GM19324 (cell line): ENCODE measurements around the gene MMRN2.

ENCODE experiments used
- ATAC-seq: cut with Tn5 transposase; IDR thresholded peaks from one replicate; pipeline ENCODE4 v1.9.1; 2021; ENCODE audit warnings: mild to moderate bottlenecking, moderate library complexity; ENCODE audit not compliant: unreplicated experiment, low FRiP score

MMRN2 gene

DNA sequence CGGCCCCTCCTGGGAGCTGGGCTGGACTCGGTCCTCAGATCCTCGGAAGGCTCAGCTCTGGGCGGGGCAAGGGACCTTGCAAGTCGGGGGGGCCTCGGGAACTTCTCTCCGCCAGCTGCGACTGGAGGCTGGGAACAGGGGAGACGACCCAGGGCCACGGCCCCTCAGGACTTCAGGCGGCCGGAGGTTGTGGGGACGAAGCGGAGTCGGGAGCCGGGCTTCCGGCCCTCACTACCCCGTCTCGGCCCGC, 13.5 kb upstream of the MMRN2 start:
- no peak for ATAC-seq

DNA sequence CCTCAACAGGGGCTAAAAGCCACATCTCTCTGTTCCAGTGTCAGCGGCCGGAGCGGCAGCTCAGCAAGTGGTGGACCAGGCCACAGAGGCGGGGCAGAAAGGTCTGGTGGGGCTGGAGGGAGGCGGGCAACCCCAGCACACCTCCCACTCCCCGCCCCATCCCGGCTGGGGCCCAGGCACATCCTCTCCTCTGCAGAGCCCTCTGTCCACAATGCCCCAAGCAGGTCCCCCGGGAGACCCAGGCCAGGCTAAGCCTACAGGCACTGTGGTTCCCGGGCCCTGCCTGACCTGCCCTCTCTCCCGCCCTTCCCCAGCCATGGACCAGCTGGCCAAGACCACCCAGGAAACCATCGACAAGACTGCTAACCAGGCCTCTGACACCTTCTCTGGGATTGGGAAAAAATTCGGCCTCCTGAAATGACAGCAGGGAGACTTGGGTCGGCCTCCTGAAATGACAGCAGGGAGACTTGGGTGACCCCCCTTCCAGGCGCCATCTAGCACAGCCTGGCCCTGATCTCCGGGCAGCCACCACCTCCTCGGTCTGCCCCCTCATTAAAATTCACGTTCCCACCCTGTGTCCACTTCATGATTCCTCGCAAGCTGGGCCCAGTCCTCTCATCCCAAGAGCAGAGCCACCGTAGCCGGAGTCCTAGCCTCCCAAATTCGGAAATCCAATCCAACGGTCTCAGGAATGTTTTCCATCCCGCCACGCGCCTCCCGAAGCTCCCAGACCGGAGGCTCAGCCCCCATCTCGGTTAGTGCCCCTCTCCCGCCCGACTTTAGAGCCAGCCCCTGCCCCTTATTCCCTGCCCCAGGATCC, 13.0 kb upstream of the MMRN2 start:
- no peak for ATAC-seq

GRCh38 chr10:86969421-86970041, 12.1 kb upstream of the MMRN2 start:
- ATAC-seq = no peak

DNA sequence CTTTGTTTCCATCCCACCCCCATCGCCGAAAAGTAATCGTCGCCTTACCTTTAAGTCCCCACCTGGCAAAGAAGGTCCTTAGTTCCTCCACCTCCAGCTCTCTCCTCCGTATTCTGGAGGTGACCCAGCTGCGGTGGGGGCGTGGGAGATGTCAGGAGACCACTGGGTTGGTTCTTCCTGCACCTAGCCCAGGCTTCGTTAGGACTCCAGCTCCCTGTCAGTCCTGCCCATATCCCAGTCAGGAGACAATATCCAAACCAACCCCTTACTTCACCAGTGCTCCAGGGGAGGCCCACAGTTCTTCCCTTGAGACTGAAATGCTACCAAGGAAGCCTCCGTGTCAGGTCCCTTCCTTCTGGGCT, 11.6 kb upstream of the MMRN2 start:
- ATAC-seq = no peak

DNA sequence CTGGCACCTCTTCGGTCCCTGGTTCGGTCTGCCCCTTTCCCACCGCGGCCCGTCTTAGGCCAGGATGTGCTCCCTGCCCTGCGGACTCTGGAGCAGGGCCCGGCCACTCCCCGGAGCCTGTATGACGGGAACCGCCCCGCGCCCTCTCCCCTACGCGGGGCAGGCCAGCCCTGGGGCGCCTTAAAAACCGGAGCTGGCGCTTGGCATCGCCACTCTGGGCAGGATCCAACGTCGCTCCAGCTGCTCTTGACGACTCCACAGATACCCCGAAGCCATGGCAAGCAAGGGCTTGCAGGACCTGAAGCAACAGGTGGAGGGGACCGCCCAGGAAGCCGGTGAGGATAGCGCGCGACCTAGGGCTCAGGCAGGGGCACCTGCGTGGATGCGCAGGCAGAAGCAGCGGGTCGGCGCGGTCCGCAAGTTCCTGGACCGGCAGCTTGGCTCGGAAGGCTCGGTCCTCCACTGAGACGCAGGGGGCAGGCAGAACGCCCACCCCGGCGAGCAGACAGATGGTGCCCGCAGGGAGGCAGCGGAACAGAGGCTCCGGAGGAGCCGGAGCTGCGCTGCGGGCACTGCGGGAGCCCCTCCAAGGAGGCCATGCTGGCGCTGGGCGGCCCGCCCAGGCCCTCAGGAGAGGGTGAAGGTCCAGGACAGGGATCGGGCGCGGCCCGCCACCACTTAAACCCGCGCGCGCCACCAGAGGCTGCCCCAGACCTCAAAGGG, 11.0 kb upstream of the MMRN2 start, which contains the start of gene ADIRF:
Gene ADIRF (plus strand): TSS at position 212 of the 723 bp plus-strand sequence. CDS start 63 bp downstream, at position 275.
- ATAC-seq = no peak

GRCh38 chr10:86967481-86967941, 10.1 kb upstream of the MMRN2 start:
- ATAC-seq = no peak

GRCh38 chr10:86965986-86966654, 8.7 kb upstream of the MMRN2 start:
- ATAC-seq = peak; percentile 39

DNA sequence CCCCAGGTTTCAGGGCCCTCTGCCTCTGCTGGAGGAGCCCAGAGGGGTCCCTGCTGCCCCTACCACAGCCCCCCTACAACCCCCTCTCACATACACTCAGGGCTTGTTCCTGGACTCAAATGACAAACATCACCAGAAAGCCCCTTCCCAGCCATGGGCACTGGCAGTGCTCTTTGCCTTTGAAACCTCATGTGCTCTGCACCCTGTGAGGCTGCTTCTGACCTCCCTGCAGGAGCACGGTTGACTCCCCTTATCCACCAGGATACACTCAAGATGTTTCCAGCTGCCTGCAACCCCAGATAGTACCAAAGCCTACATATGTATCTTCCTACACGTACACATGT, 7.4 kb upstream of the MMRN2 start:
- ATAC-seq = no peak

GRCh38 chr10:86964061-86964846, 6.8 kb upstream of the MMRN2 start:
- ATAC-seq = no peak

GRCh38 chr10:86963341-86963919, 6.0 kb upstream of the MMRN2 start:
- ATAC-seq = no peak

DNA sequence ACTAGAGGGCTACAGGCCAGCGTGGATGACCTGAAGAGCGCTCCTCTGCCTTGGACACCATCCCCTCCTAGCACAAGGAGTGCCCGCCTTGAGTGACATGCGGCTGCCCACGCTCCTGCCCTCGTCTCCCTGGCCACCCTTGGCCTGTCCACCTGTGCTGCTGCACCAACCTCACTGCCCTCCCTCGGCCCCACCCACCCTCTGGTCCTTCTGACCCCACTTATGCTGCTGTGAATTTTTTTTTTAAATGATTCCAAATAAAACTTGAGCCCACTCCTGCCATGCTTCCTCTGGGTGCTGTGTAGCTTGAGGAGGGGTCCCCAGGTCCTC, 5.5 kb upstream of the MMRN2 start:
- ATAC-seq = no peak

- ATAC-seq = no peak
Observed at GRCh38 chr10:86962136-86962980, 4.9 kb upstream of the MMRN2 start.

DNA sequence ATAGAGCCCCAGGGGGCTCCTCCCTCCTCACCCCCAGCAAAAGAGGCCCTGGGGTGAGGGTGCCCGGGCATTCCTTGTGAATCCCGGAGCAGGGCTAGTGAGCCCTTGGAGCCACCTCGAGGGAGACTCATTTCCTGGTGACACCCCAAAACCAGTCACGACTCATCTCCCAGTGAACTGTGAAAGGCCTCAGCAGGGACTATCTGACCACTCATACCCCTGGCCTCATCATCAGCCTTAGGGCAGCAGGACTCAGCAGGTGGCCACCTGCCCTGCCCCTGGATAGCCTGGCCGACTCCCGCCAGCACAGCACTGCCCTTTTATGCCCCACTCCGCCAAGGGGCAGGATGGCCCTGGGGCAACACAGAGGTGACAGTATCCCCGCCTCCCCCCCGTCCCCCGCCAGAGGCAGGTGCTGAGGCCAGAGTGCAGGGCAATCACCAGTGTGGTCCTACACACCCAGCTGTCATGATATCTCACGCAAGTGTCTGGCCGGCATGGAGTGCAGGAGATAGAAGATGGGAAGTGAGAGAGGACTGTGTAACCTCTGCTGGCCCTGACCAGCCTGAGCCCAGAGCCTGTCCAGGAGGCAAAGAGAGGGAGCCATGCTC, 4.2 kb upstream of the MMRN2 start:
- no peak for ATAC-seq

DNA sequence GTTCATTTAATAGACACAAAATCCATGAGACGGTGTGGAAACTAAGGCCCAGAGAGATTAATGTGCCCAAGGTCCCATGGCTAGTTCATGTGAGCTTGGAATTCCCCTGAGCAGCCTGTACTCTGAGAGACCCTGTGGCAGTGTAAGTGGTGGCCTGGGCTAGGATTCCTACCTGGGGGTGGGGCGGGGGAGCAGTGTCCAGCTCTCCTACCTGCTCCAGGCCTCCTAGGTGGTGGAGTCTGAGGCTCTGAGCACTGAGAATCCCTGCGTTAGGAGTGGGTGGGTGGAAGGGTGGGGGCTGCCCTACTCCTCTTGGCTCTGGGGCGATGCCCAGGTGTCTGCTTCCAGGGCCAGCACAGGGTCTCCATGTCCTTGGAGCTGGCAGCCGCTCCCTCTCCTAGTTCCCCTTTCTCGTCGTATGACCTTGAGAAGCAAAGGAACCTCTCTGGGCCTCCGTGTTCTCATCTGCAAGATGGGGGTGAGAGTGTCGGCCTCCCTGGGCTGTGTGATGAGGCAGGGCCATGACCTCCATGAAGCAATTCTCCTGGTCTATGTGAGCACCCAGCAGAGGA, 3.5 kb upstream of the MMRN2 start:
- no peak for ATAC-seq

- peak; percentile 36 for ATAC-seq
Observed at GRCh38 chr10:86960003-86960862, 2.8 kb upstream of the MMRN2 start.

- ATAC-seq = no peak
Observed at GRCh38 chr10:86959737-86960002, 2.3 kb upstream of the MMRN2 start.

DNA sequence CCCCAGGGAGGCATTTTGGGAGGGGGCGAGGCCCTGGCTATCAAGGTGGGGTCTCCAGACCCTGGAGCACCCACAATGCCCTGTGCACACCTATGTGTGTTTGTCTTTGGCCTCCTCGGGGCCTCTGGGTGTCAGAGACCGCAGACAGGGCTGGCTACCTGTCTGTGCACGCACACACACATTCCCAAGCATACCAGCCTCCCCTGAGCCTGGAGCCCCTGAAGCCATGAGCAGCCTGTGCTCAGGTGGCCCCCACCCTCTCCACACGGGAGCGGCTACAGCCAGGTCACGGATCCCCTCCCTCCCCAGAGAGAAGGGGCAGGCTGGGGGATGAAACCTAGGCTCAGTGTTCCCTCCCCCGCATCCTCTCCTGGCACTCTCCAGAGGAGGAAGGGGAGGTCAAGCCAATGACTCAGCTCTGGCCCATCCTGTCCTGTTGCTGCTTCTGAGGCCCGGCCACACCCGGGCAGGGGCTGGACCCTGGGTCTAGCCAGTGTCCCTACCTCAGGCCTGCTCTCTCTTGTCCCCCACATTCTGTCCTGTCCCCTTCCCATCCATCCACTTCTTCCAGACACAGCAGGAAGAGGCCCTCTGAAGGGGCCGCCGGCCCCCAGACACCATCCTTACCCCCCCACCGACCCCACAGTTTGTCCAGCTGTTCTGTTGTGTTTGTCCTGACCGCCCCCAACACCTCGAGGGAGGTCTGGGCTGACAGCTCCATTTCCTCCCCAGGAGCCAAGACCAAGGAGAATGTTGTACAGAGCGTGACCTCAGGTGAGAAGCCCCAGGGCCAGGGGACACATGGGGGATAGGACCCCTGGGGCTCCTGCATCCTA, 1.7 kb upstream of the MMRN2 start:
- ATAC-seq = no peak
